ENCODE data around the gene DNHD1.

GRCh38 chr11:6616596-6617250, 119.6 kb downstream of the DNHD1 start:
- TF ChIP-seq, protein P1, sequence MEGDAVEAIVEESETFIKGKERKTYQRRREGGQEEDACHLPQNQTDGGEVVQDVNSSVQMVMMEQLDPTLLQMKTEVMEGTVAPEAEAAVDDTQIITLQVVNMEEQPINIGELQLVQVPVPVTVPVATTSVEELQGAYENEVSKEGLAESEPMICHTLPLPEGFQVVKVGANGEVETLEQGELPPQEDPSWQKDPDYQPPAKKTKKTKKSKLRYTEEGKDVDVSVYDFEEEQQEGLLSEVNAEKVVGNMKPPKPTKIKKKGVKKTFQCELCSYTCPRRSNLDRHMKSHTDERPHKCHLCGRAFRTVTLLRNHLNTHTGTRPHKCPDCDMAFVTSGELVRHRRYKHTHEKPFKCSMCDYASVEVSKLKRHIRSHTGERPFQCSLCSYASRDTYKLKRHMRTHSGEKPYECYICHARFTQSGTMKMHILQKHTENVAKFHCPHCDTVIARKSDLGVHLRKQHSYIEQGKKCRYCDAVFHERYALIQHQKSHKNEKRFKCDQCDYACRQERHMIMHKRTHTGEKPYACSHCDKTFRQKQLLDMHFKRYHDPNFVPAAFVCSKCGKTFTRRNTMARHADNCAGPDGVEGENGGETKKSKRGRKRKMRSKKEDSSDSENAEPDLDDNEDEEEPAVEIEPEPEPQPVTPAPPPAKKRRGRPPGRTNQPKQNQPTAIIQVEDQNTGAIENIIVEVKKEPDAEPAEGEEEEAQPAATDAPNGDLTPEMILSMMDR (conservative IDR thresholded peaks at IDR 0.05; ENCODE audit: low read length): no peak
- TF ChIP-seq EZH2phosphoT487 (IDR thresholded peaks at IDR 0.05; ENCODE audit: borderline replicate concordance): no peak

Data from Loucy (cell line).